Liver (tissue), 3 donors: ENCODE data around the gene NFATC1.

Experiments
- EGR1 ChIP-seq, 2 donors: IDR thresholded peaks; 2 replicates each; pipeline ENCODE4 v1.6.1; 2016 to 2018; ENCODE audit warnings: antibody characterized with exemption in 2 of 2, low read depth in 2 of 2
- JUND ChIP-seq, 2 donors: IDR thresholded peaks; 2 replicates each; pipeline ENCODE4 v1.6.1; 2016; ENCODE audit warnings: antibody characterized with exemption in 2 of 2
- TF ChIP-seq, protein P1 (sequence below): IDR thresholded peaks from 2 replicates; pipeline ENCODE4 v1.6.1; 2016; ENCODE audit warnings: antibody characterized with exemption
- TF ChIP-seq, protein P2 (sequence below): IDR thresholded peaks from 2 replicates; pipeline ENCODE4 v1.6.1; 2016; ENCODE audit warnings: antibody characterized with exemption, mild to moderate bottlenecking
- TF ChIP-seq, protein P3 (sequence below): fragments of 150-350 bp; IDR thresholded peaks from 2 replicates; pipeline ENCODE4 v1.5.1; 2017; ENCODE audit warnings: improper control_type of control experiment, low read depth, low read length; ENCODE audit not compliant: missing input control
- donor health status: healthy.
- donor health status: healthy.

DNA sequence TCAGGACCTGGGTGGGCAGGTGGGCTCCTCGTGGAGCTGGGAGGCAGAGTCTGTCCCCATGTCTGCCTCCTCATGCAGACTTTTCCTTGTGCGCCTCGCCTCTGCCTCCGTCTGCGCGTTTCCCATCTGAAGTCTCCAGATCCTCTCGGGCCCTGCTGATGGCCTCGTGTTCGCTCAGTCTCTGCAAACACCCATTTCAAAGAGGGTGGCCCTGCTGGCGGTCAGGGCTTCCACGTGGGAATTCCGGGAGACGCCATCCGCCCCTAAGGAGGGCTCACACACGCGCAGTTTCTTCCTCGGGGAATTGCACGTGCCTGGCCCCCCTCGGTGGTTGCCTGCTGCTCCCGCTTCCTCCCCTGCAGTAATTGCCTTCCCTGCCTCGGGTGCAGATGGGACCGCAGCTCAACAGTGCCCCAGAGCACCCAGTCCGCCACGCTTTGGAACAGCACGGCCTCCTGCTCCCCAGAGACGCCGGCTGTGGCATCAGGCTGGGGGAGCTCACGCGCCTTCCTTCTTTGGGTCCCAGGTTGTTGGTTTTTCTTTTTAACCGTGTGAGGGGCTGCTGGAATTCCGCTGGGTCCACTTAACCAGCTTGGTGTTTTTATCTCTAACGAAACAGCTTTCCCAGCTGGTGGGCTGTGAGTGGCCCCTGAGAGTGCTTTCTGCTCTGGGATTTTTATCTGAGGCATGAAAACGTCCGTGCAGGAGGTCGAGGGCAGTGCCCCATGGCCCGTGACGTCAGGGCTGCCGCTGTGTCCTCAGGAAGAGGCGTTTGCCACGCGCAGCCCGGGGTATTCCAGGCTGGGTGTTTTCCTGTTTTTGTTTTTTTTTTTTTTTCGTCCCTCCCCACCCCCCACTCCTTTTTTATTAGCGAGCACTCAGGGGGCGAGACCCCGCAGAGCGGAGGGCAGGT, 16.1 kb downstream of the NFATC1 start:
- TF ChIP-seq, protein P1, sequence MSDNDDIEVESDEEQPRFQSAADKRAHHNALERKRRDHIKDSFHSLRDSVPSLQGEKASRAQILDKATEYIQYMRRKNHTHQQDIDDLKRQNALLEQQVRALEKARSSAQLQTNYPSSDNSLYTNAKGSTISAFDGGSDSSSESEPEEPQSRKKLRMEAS: no peak
- no peak for TF ChIP-seq EGR1 (IDR thresholded peaks at IDR 0.05; ENCODE audit: low read depth in 2 of 2)
- TF ChIP-seq, protein P2, sequence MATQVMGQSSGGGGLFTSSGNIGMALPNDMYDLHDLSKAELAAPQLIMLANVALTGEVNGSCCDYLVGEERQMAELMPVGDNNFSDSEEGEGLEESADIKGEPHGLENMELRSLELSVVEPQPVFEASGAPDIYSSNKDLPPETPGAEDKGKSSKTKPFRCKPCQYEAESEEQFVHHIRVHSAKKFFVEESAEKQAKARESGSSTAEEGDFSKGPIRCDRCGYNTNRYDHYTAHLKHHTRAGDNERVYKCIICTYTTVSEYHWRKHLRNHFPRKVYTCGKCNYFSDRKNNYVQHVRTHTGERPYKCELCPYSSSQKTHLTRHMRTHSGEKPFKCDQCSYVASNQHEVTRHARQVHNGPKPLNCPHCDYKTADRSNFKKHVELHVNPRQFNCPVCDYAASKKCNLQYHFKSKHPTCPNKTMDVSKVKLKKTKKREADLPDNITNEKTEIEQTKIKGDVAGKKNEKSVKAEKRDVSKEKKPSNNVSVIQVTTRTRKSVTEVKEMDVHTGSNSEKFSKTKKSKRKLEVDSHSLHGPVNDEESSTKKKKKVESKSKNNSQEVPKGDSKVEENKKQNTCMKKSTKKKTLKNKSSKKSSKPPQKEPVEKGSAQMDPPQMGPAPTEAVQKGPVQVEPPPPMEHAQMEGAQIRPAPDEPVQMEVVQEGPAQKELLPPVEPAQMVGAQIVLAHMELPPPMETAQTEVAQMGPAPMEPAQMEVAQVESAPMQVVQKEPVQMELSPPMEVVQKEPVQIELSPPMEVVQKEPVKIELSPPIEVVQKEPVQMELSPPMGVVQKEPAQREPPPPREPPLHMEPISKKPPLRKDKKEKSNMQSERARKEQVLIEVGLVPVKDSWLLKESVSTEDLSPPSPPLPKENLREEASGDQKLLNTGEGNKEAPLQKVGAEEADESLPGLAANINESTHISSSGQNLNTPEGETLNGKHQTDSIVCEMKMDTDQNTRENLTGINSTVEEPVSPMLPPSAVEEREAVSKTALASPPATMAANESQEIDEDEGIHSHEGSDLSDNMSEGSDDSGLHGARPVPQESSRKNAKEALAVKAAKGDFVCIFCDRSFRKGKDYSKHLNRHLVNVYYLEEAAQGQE: no peak
- TF ChIP-seq, protein P3, sequence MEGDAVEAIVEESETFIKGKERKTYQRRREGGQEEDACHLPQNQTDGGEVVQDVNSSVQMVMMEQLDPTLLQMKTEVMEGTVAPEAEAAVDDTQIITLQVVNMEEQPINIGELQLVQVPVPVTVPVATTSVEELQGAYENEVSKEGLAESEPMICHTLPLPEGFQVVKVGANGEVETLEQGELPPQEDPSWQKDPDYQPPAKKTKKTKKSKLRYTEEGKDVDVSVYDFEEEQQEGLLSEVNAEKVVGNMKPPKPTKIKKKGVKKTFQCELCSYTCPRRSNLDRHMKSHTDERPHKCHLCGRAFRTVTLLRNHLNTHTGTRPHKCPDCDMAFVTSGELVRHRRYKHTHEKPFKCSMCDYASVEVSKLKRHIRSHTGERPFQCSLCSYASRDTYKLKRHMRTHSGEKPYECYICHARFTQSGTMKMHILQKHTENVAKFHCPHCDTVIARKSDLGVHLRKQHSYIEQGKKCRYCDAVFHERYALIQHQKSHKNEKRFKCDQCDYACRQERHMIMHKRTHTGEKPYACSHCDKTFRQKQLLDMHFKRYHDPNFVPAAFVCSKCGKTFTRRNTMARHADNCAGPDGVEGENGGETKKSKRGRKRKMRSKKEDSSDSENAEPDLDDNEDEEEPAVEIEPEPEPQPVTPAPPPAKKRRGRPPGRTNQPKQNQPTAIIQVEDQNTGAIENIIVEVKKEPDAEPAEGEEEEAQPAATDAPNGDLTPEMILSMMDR: no peak
- TF ChIP-seq JUND (IDR thresholded peaks at IDR 0.05): no peak
